ENCODE results near the gene TNFRSF6B. TPM values are rescaled to one million over a fixed set of nuclear protein-coding genes. Genes with fewer than 3 reads are reported as not detected.
"Not testable (repeated sequence)": the region's sequence is repeated elsewhere in the genome, so short reads cannot be mapped to it uniquely, and the experiment has no call there.

Gene TNFRSF6B
- total RNA-seq = not detected

- Mint-ChIP-seq H3K4me3 (no peak within 1 kb of the TSS), H3K4me1 (ENCODE audit: low read depth in 2 of 2) (peaks cover 0 to 2% of the 10 kb centered on the region in 2 donors), H3K36me3 (no peaks in the 10 kb centered on the region), H3K27me3 (no peaks in the 10 kb centered on the region), H3K27ac (no peak within 1 kb of the TSS), H3K9me3 (no peaks in the 10 kb centered on the region)
- peak; percentile 2 to 8 for ATAC-seq
- DNase-seq (ENCODE audit: low spot score) = no peak
These were observed at the start of gene TNFRSF6B for GRCh38 chr20:63696628-63697356. Gene TNFRSF6B, plus strand, starts transcription at chr20:63696652. Its CDS starts 116 bp downstream, at chr20:63696768.

GRCh38 chr20:63648190-63648589 lies 48.3 kb upstream of the TNFRSF6B start:
- peaks cover 5% of the 10 kb centered on the region in 2 donors for H3K4me1 Mint-ChIP-seq (ENCODE audit: low read depth in 2 of 2)
- no peak overlapping the region for H3K4me3 Mint-ChIP-seq
- no peaks in the 10 kb centered on the region for H3K9me3 Mint-ChIP-seq
- H3K27me3 Mint-ChIP-seq = peaks cover 7% of the 10 kb centered on the region in 2 donors
- no peak overlapping the region for H3K27ac Mint-ChIP-seq
- ATAC-seq (no peak), DNase-seq (ENCODE audit: low spot score) (peak; percentile 13)
- H3K36me3 Mint-ChIP-seq = no peaks in the 10 kb centered on the region

- Mint-ChIP-seq H3K36me3 (no peaks in the 10 kb centered on the region), H3K9me3 (no peaks in the 10 kb centered on the region), H3K4me3 (no peak overlapping the region), H3K4me1 (ENCODE audit: low read depth in 2 of 2) (peaks cover 8 to 9% of the 10 kb centered on the region in 2 donors), H3K27ac (no peak overlapping the region), H3K27me3 (peaks cover 7% of the 10 kb centered on the region in 2 donors)
- DNase-seq (ENCODE audit: low spot score) = peak; percentile 52
- no peak for ATAC-seq
These were observed 47.4 kb upstream of the TNFRSF6B start for GRCh38 chr20:63648895-63649589.

GRCh38 chr20:63650486-63650885 lies 46.0 kb upstream of the TNFRSF6B start:
- peaks cover 9 to 14% of the 10 kb centered on the region in 2 donors for H3K4me1 Mint-ChIP-seq (ENCODE audit: low read depth in 2 of 2)
- not testable (repeated sequence) for H3K4me3 Mint-ChIP-seq; H3K36me3 Mint-ChIP-seq; DNase-seq (ENCODE audit: low spot score); ATAC-seq; H3K27ac Mint-ChIP-seq; H3K9me3 Mint-ChIP-seq; H3K27me3 Mint-ChIP-seq

GRCh38 chr20:63651942-63652191 lies 44.6 kb upstream of the TNFRSF6B start:
- no peak for ATAC-seq
- peaks cover 9 to 14% of the 10 kb centered on the region in 2 donors for H3K4me1 Mint-ChIP-seq (ENCODE audit: low read depth in 2 of 2)
- no peaks in the 10 kb centered on the region for H3K36me3 Mint-ChIP-seq
- H3K27ac Mint-ChIP-seq = peak overlapping the region in 1 of 2 donors; percentile 74
- H3K4me3 Mint-ChIP-seq = peak overlapping the region; percentile 80
- H3K27me3 Mint-ChIP-seq = peaks cover 6 to 7% of the 10 kb centered on the region in 2 donors
- H3K9me3 Mint-ChIP-seq = no peaks in the 10 kb centered on the region
- no peak for DNase-seq (ENCODE audit: low spot score)

- peak; percentile 58 for DNase-seq (ENCODE audit: low spot score)
- Mint-ChIP-seq H3K4me3 (peak overlapping the region; percentile 80), H3K36me3 (no peaks in the 10 kb centered on the region), H3K27ac (no peak overlapping the region), H3K9me3 (no peaks in the 10 kb centered on the region), H3K27me3 (peaks cover 6 to 7% of the 10 kb centered on the region in 2 donors), H3K4me1 (ENCODE audit: low read depth in 2 of 2) (peaks cover 9 to 14% of the 10 kb centered on the region in 2 donors)
- peak; percentile 26 to 41 for ATAC-seq
These were observed 44.1 kb upstream of the TNFRSF6B start for GRCh38 chr20:63652192-63652980.

GRCh38 chr20:63653041-63653973 lies 43.1 kb upstream of the TNFRSF6B start, which contains the start of gene STMN3:
Gene STMN3, minus strand, starts transcription at chr20:63653424. Its CDS starts 79 bp downstream, at chr20:63653345.
- H3K27me3 Mint-ChIP-seq = peaks cover 6 to 7% of the 10 kb centered on the region in 2 donors
- no peaks in the 10 kb centered on the region for H3K36me3 Mint-ChIP-seq
- peak within 1 kb of the TSS; percentile 80 for H3K4me3 Mint-ChIP-seq
- no peaks in the 10 kb centered on the region for H3K9me3 Mint-ChIP-seq
- peak; percentile 73 to 83 for ATAC-seq
- H3K4me1 Mint-ChIP-seq (ENCODE audit: low read depth in 2 of 2) = peaks cover 13 to 15% of the 10 kb centered on the region in 2 donors
- peak; percentile 81 for DNase-seq (ENCODE audit: low spot score)
- H3K27ac Mint-ChIP-seq = no peak within 1 kb of the TSS

GRCh38 chr20:63653974-63654668 lies 42.3 kb upstream of the TNFRSF6B start:
- no peak overlapping the region for H3K27ac Mint-ChIP-seq
- H3K4me3 Mint-ChIP-seq = peak overlapping the region; percentile 66
- H3K9me3 Mint-ChIP-seq = no peaks in the 10 kb centered on the region
- DNase-seq (ENCODE audit: low spot score) = peak; percentile 49
- ATAC-seq = no peak
- H3K36me3 Mint-ChIP-seq = no peaks in the 10 kb centered on the region
- peaks cover 6 to 7% of the 10 kb centered on the region in 2 donors for H3K27me3 Mint-ChIP-seq
- peaks cover 19 to 20% of the 10 kb centered on the region in 2 donors for H3K4me1 Mint-ChIP-seq (ENCODE audit: low read depth in 2 of 2)

GRCh38 chr20:63655249-63655648 lies 41.2 kb upstream of the TNFRSF6B start:
- Mint-ChIP-seq H3K4me1 (ENCODE audit: low read depth in 2 of 2) (peaks cover 26 to 29% of the 10 kb centered on the region in 2 donors), H3K4me3 (no peak overlapping the region), H3K27ac (no peak overlapping the region), H3K36me3 (no peaks in the 10 kb centered on the region), H3K9me3 (no peaks in the 10 kb centered on the region), H3K27me3 (peaks cover 6 to 7% of the 10 kb centered on the region in 2 donors)
- DNase-seq (ENCODE audit: low spot score) = peak; percentile 29
- no peak for ATAC-seq

GRCh38 chr20:63656451-63656850 lies 40.0 kb upstream of the TNFRSF6B start:
- Mint-ChIP-seq H3K4me1 (ENCODE audit: low read depth in 2 of 2) (peaks cover 26 to 27% of the 10 kb centered on the region in 2 donors), H3K27ac (peak overlapping the region in 1 of 2 donors; percentile 51), H3K9me3 (no peaks in the 10 kb centered on the region), H3K36me3 (no peaks in the 10 kb centered on the region), H3K27me3 (peaks cover 4 to 5% of the 10 kb centered on the region in 2 donors), H3K4me3 (no peak overlapping the region)
- ATAC-seq (no peak), DNase-seq (ENCODE audit: low spot score) (peak; percentile 34)

GRCh38 chr20:63657260-63657936 lies 39.1 kb upstream of the TNFRSF6B start:
- ATAC-seq = no peak
- Mint-ChIP-seq H3K4me3 (peak overlapping the region; percentile 96), H3K9me3 (no peaks in the 10 kb centered on the region), H3K27me3 (peaks cover 0 to 2% of the 10 kb centered on the region in 2 donors), H3K4me1 (ENCODE audit: low read depth in 2 of 2) (peaks cover 23 to 24% of the 10 kb centered on the region in 2 donors), H3K36me3 (no peaks in the 10 kb centered on the region), H3K27ac (peak overlapping the region; percentile 94 to 97)
- DNase-seq (ENCODE audit: low spot score) = no peak

All from natural killer cell treated with Interleukin-12 subunit alpha and Interleukin-12 subunit beta and Interleukin-15 and Interleukin-18, amount 100 ng/mL, for 72 hours (primary cell).